ENCODE results near the gene FAM20B. TPM values are rescaled to one million over a fixed set of nuclear protein-coding genes. Genes with fewer than 3 reads are reported as not detected.

The FAM20B gene
- total and polyA plus RNA-seq, 2 experiments from 2014 or later, result 10.9 to 16.2 TPM

- H3K27ac ChIP-seq, result peak overlapping the region; percentile 98
- DNase-seq (ENCODE audit: low read depth in 1 of 2, low spot score in 1 of 2), result peak; percentile 61 to 93
- peak overlapping the region; percentile 93 for H3K4me3 ChIP-seq
- H3K9me3 ChIP-seq (ENCODE audit: low read depth), result no peaks in the 10 kb centered on the region
- H3K4me1 ChIP-seq (ENCODE audit: low read depth), result peaks cover 35% of the 10 kb centered on the region
- TF ChIP-seq CTCF (IDR thresholded peaks at IDR 0.05; ENCODE audit: low read depth, low read length), result no peak
- H3K27me3 ChIP-seq, result no peaks in the 10 kb centered on the region
- H3K36me3 ChIP-seq, result no peaks in the 10 kb centered on the region
Measured at GRCh38 chr1:179025975-179026812, 500 bp downstream of the FAM20B start.

GRCh38 chr1:179026813-179027669, 1.3 kb downstream of the FAM20B start:
- Histone ChIP-seq H3K9me3 (ENCODE audit: low read depth) (no peaks in the 10 kb centered on the region), H3K27me3 (no peaks in the 10 kb centered on the region), H3K36me3 (no peaks in the 10 kb centered on the region), H3K27ac (peak overlapping the region; percentile 98), H3K4me1 (ENCODE audit: low read depth) (peaks cover 42% of the 10 kb centered on the region), H3K4me3 (peak overlapping the region; percentile 93)
- TF ChIP-seq CTCF (IDR thresholded peaks at IDR 0.05; ENCODE audit: low read depth, low read length), result no peak
- DNase-seq (ENCODE audit: low read depth in 1 of 2, low spot score in 1 of 2), result no peak

GRCh38 chr1:179029321-179029759, 3.6 kb downstream of the FAM20B start:
- Histone ChIP-seq H3K4me1 (ENCODE audit: low read depth) (peaks cover 50% of the 10 kb centered on the region), H3K4me3 (no peak overlapping the region), H3K36me3 (no peaks in the 10 kb centered on the region), H3K27ac (peak overlapping the region; percentile 68), H3K9me3 (ENCODE audit: low read depth) (no peaks in the 10 kb centered on the region), H3K27me3 (no peaks in the 10 kb centered on the region)
- no peak for TF ChIP-seq CTCF (IDR thresholded peaks at IDR 0.05; ENCODE audit: low read depth, low read length)
- no peak for DNase-seq (ENCODE audit: low read depth in 1 of 2, low spot score in 1 of 2)

- Histone ChIP-seq H3K36me3 (no peaks in the 10 kb centered on the region), H3K9me3 (ENCODE audit: low read depth) (no peaks in the 10 kb centered on the region), H3K27ac (no peak overlapping the region), H3K4me1 (ENCODE audit: low read depth) (peaks cover 50% of the 10 kb centered on the region), H3K4me3 (no peak overlapping the region), H3K27me3 (no peaks in the 10 kb centered on the region)
- TF ChIP-seq CTCF (IDR thresholded peaks at IDR 0.05; ENCODE audit: low read depth, low read length), result no peak
- DNase-seq (ENCODE audit: low read depth in 1 of 2, low spot score in 1 of 2), result no peak
Measured at GRCh38 chr1:179030130-179030529, 4.4 kb downstream of the FAM20B start.

GRCh38 chr1:179030683-179031082, 5.0 kb downstream of the FAM20B start:
- DNase-seq (ENCODE audit: low read depth in 1 of 2, low spot score in 1 of 2), result no peak
- no peak overlapping the region for H3K4me3 ChIP-seq
- no peaks in the 10 kb centered on the region for H3K27me3 ChIP-seq
- H3K36me3 ChIP-seq, result no peaks in the 10 kb centered on the region
- no peak for TF ChIP-seq CTCF (IDR thresholded peaks at IDR 0.05; ENCODE audit: low read depth, low read length)
- no peaks in the 10 kb centered on the region for H3K9me3 ChIP-seq (ENCODE audit: low read depth)
- no peak overlapping the region for H3K27ac ChIP-seq
- H3K4me1 ChIP-seq (ENCODE audit: low read depth), result peaks cover 50% of the 10 kb centered on the region

Measured in cardiac muscle cell (in vitro differentiated cells and primary cell).